ENCODE measurements around the gene NXF2.
"Not testable (repeated sequence)": the region's sequence is repeated elsewhere in the genome, so short reads cannot be mapped to it uniquely, and the experiment has no call there.

DNA sequence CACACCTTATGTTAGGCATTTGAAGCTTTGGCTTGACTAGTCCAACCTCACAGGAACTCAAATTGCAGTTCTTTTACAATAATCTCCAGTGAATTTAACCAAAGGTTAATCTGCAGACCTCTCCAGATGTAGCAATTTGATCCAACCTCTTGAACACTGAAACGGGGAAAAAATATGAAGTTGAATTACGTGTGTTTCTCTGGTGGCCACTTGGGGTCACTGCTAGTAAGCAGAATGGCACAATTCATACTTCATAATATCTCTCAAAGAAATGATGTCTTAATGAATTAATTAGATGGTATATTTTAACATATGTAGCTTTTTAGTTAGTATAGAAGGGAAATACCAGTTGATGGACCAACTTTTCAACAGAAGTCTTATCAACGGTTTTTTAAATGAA, 30.5 kb upstream of the NXF2 start:
- TF ChIP-seq, protein P1, sequence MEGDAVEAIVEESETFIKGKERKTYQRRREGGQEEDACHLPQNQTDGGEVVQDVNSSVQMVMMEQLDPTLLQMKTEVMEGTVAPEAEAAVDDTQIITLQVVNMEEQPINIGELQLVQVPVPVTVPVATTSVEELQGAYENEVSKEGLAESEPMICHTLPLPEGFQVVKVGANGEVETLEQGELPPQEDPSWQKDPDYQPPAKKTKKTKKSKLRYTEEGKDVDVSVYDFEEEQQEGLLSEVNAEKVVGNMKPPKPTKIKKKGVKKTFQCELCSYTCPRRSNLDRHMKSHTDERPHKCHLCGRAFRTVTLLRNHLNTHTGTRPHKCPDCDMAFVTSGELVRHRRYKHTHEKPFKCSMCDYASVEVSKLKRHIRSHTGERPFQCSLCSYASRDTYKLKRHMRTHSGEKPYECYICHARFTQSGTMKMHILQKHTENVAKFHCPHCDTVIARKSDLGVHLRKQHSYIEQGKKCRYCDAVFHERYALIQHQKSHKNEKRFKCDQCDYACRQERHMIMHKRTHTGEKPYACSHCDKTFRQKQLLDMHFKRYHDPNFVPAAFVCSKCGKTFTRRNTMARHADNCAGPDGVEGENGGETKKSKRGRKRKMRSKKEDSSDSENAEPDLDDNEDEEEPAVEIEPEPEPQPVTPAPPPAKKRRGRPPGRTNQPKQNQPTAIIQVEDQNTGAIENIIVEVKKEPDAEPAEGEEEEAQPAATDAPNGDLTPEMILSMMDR (IDR thresholded peaks at IDR 0.05): not testable (repeated sequence)
- TF ChIP-seq POLR2AphosphoS5 (IDR thresholded peaks at IDR 0.05): not testable (repeated sequence)

Measured in prostate gland (tissue), 2 donors.